Measurements from ENCODE around the gene TRPV2. TPM values are rescaled to one million over a fixed set of nuclear protein-coding genes. Genes with fewer than 3 reads are reported as not detected.

TRPV2 gene
- total RNA-seq, 1 experiment from 2014 or later = 0.41 TPM

DNA sequence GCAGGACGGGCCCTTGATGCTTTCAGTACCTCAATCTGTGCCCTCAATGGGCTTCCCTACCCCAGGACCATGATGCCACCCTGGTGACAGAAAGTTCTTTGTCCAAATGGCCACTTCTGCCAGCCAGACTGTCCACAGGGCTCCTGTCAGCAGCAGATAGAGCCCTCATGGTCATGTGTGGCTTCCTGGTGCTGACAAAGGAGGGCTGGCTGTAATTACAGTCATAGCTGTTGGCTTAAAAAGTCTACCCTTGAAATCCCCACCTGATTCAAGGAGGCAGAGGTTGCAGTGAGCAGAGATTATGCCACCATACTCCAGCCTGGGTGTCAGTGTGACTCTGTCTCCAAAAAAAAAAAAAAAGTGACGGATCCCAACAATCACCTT lies 3.3 kb downstream of the TRPV2 start:
- no peak for DNase-seq
- intact Hi-C loops (cut with micrococcal nuclease; ENCODE audit: unreplicated experiment) = no loop called here

DNA sequence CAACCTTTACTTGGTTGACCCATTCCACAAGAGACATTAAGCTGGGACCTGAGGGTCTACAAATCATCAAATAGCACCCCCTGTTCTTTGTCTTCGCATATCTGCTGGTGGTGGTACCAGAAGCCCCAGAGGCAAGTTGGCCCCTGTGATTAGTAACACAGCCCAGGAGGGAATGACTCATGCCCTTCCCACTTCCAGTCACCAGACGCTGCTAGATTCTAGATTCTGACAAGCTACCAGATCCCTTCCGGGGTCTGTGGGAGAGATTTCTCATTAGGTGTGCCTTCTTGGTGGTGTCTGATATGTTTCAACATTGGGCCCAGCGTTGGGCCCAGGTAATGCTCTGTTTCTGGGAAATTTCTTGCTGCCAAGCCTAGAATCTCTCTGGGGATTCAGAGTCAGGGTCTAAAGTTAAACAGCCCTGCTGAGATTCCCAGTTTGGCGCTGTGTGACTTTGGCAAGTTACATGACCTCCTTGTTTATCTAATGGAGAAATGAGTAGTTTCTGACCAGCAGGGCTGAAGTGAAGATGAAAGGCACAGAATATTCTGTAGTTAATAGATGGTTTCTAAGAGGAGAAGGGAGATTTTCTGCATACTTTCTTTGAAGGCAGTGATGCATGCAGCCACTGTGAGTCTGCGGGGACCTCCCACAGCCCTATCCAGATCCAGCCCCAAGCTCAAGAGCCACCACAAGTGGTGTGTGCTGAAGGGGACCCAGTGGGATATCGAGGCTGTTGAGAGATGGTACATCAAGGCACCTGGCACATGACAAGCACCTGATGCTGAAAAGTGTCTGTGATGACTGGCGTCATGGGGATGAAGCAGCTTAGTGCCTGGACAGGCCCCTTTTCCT lies 3.9 kb downstream of the TRPV2 start:
- Mint-ChIP-seq H3K4me1 (ENCODE audit: low read depth, unreplicated experiment) (no peaks in the 10 kb centered on the region), H3K4me3 (ENCODE audit: unreplicated experiment) (no peak overlapping the region), H3K27ac (ENCODE audit: unreplicated experiment) (no peak overlapping the region), H3K36me3 (ENCODE audit: insufficient read depth, unreplicated experiment) (no peaks in the 10 kb centered on the region), H3K27me3 (ENCODE audit: insufficient read depth, unreplicated experiment) (no peaks in the 10 kb centered on the region), H3K9me3 (ENCODE audit: unreplicated experiment) (no peaks in the 10 kb centered on the region)
- CTCF ChIA-PET = interaction anchor here (0.6 to 1.1 kb wide), 2 partner anchors 9 to 31 kb away, joined by 3 to 5 read pairs; no protein-coding TSS in a partner anchor
- POLR2A ChIA-PET = interaction anchor here (1.2 kb wide), 1 partner anchor 19 kb away, joined by 4 read pairs; no protein-coding TSS in a partner anchor
- Histone ChIP-seq H3K27me3 (replicated peaks; ENCODE audit: control insufficient read depth, insufficient read depth, low read length) (no peaks in the 10 kb centered on the region; the same call in 1 of the 2 replicates), H3K9me3 (no peaks in the 10 kb centered on the region), H3K4me3 (ENCODE audit: low read depth, low read length) (no peak overlapping the region), H3K4me1 (peaks cover 10% of the 10 kb centered on the region), H3K36me3 (ENCODE audit: control insufficient read depth, insufficient read depth, low read length) (no peaks in the 10 kb centered on the region)
- intact Hi-C loops (cut with micrococcal nuclease; ENCODE audit: unreplicated experiment) = no loop called here
- BruUV-seq (replicated peaks) = no TSS peak
- TF ChIP-seq, protein P1, sequence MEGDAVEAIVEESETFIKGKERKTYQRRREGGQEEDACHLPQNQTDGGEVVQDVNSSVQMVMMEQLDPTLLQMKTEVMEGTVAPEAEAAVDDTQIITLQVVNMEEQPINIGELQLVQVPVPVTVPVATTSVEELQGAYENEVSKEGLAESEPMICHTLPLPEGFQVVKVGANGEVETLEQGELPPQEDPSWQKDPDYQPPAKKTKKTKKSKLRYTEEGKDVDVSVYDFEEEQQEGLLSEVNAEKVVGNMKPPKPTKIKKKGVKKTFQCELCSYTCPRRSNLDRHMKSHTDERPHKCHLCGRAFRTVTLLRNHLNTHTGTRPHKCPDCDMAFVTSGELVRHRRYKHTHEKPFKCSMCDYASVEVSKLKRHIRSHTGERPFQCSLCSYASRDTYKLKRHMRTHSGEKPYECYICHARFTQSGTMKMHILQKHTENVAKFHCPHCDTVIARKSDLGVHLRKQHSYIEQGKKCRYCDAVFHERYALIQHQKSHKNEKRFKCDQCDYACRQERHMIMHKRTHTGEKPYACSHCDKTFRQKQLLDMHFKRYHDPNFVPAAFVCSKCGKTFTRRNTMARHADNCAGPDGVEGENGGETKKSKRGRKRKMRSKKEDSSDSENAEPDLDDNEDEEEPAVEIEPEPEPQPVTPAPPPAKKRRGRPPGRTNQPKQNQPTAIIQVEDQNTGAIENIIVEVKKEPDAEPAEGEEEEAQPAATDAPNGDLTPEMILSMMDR (IDR thresholded peaks at IDR 0.05; ENCODE audit: insufficient read depth in 1 of 2, low read depth in 1 of 2, low read length in 1 of 2, severe bottlenecking in 1 of 2, unreplicated experiment in 1 of 2) = no peak
- DNase-seq = no peak

More for the DNA sequence above, 3.3 kb downstream of the TRPV2 start:
- no peak overlapping the region for H3K4me3 Mint-ChIP-seq (ENCODE audit: unreplicated experiment)
- Histone ChIP-seq H3K4me1 (peaks cover 10% of the 10 kb centered on the region), H3K27me3 (replicated peaks; ENCODE audit: control insufficient read depth, insufficient read depth, low read length) (no peaks in the 10 kb centered on the region; the same call in 1 of the 2 replicates), H3K36me3 (ENCODE audit: control insufficient read depth, insufficient read depth, low read length) (no peaks in the 10 kb centered on the region), H3K4me3 (ENCODE audit: low read depth, low read length) (no peak overlapping the region), H3K9me3 (no peaks in the 10 kb centered on the region)
- no peaks in the 10 kb centered on the region for H3K36me3 Mint-ChIP-seq (ENCODE audit: insufficient read depth, unreplicated experiment)
- TF ChIP-seq, protein P1 (IDR thresholded peaks at IDR 0.05; ENCODE audit: insufficient read depth in 1 of 2, low read depth in 1 of 2, low read length in 1 of 2, severe bottlenecking in 1 of 2, unreplicated experiment in 1 of 2) = no peak
- no peaks in the 10 kb centered on the region for H3K4me1 Mint-ChIP-seq (ENCODE audit: low read depth, unreplicated experiment)
- H3K9me3 Mint-ChIP-seq (ENCODE audit: unreplicated experiment) = no peaks in the 10 kb centered on the region
- no peaks in the 10 kb centered on the region for H3K27me3 Mint-ChIP-seq (ENCODE audit: insufficient read depth, unreplicated experiment)
- H3K27ac Mint-ChIP-seq (ENCODE audit: unreplicated experiment) = no peak overlapping the region
- ChIA-PET POLR2A (interaction anchor here (1.2 kb wide), 1 partner anchor 20 kb away, joined by 4 read pairs; no protein-coding TSS in a partner anchor), CTCF (interaction anchor here (0.6 to 1.1 kb wide), 2 partner anchors 9 to 32 kb away, joined by 3 to 5 read pairs; no protein-coding TSS in a partner anchor)
- BruUV-seq (replicated peaks) = no TSS peak

DNA sequence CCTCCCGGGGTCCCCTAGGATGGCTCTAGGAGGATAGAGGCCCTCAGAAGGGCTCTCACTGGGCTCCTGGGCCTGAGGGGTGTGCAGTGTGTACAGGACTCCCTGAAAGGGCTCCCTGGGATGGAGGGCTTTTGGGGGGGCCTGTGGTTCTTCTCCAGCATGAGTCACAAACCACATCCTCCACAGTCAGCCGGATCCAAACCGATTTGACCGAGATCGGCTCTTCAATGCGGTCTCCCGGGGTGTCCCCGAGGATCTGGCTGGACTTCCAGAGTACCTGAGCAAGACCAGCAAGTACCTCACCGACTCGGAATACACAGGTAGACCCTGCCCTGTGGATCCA lies 4.5 kb downstream of the TRPV2 start:
- CTCF ChIA-PET = interaction anchor here (1.1 kb wide), 1 partner anchor 8 kb away, joined by 3 read pairs; no protein-coding TSS in a partner anchor
- Histone ChIP-seq H3K36me3 (ENCODE audit: control insufficient read depth, insufficient read depth, low read length) (no peaks in the 10 kb centered on the region), H3K9me3 (no peaks in the 10 kb centered on the region), H3K4me1 (peaks cover 10% of the 10 kb centered on the region), H3K27me3 (replicated peaks; ENCODE audit: control insufficient read depth, insufficient read depth, low read length) (no peaks in the 10 kb centered on the region; the same call in 1 of the 2 replicates), H3K4me3 (ENCODE audit: low read depth, low read length) (no peak overlapping the region)
- H3K4me3 Mint-ChIP-seq (ENCODE audit: unreplicated experiment) = no peak overlapping the region
- TF ChIP-seq, protein P1 (IDR thresholded peaks at IDR 0.05; ENCODE audit: insufficient read depth in 1 of 2, low read depth in 1 of 2, low read length in 1 of 2, severe bottlenecking in 1 of 2, unreplicated experiment in 1 of 2) = no peak
- no peak for DNase-seq
- no peaks in the 10 kb centered on the region for H3K4me1 Mint-ChIP-seq (ENCODE audit: low read depth, unreplicated experiment)
- intact Hi-C loops (cut with micrococcal nuclease; ENCODE audit: unreplicated experiment) = no loop called here
- POLR2A ChIA-PET = interaction anchor here (1.2 kb wide), 1 partner anchor 19 kb away, joined by 4 read pairs; no protein-coding TSS in a partner anchor
- H3K27me3 Mint-ChIP-seq (ENCODE audit: insufficient read depth, unreplicated experiment) = no peaks in the 10 kb centered on the region
- no peaks in the 10 kb centered on the region for H3K36me3 Mint-ChIP-seq (ENCODE audit: insufficient read depth, unreplicated experiment)
- no TSS peak for BruUV-seq (replicated peaks)
- no peaks in the 10 kb centered on the region for H3K9me3 Mint-ChIP-seq (ENCODE audit: unreplicated experiment)
- no peak overlapping the region for H3K27ac Mint-ChIP-seq (ENCODE audit: unreplicated experiment)
